ENCODE results near the gene ZNF329. TPM values are rescaled to one million over a fixed set of nuclear protein-coding genes. Genes with fewer than 3 reads are reported as not detected.

The ZNF329 gene
- 14.6 and 17.8 TPM in 2 replicates for total RNA-seq

GRCh38 chr19:58150328-58150921 is at the start of gene ZNF329:
Gene ZNF329, minus strand, starts transcription at chr19:58150789. Its CDS starts 21,286 bp downstream, at chr19:58129503.

GRCh38 chr19:58182989-58183816 is 32.6 kb upstream of the ZNF329 start, which contains the start of gene ZNF274:
Gene ZNF274, plus strand, starts transcription at chr19:58183061. Its CDS starts 905 bp downstream, at chr19:58183966.

GRCh38 chr19:58097781-58098681 is 52.6 kb downstream of the ZNF329 start, which contains the start of gene ZSCAN18:
Gene ZSCAN18, minus strand, starts transcription at chr19:58098231. Its CDS starts 7,964 bp downstream, at chr19:58090267.

Other genes starting within 250 kb of the ZNF329 start
- gene ZNF417, start 234.2 kb downstream of the ZNF329 start, total RNA-seq, result 19.6 and 24.5 TPM in 2 replicates
- gene ZNF418, start 215.4 kb downstream of the ZNF329 start, total RNA-seq, result 5.6 and 12.1 TPM in 2 replicates
- gene ZNF256, start 203.1 kb downstream of the ZNF329 start, total RNA-seq, result 3.7 and 4.4 TPM in 2 replicates
- gene C19orf18, start 176.3 kb downstream of the ZNF329 start, total RNA-seq, result not detected in 2 replicates
- gene ZNF606, start 148.0 kb downstream of the ZNF329 start, total RNA-seq, result 9.2 and 22.6 TPM in 2 replicates
- gene ZSCAN1, start 116.8 kb downstream of the ZNF329 start, total RNA-seq, result not detected in 2 replicates
- 3.8 and 6.8 TPM in 2 replicates for gene ZNF135, start 91.5 kb downstream of the ZNF329 start, total RNA-seq
- gene ZSCAN18, start 52.6 kb downstream of the ZNF329 start, total RNA-seq, result 30.1 and 76.4 TPM in 2 replicates
- 29.3 and 31.6 TPM in 2 replicates for gene ZNF274, start 32.3 kb upstream of the ZNF329 start, total RNA-seq
- 42.0 and 44.5 TPM in 2 replicates for gene ZNF544, start 78.1 kb upstream of the ZNF329 start, total RNA-seq
- gene ZNF8, start 128.2 kb upstream of the ZNF329 start, total RNA-seq, result 4.0 and 4.5 TPM in 2 replicates
- 20.6 and 38.2 TPM in 2 replicates for gene ERVK3-1, start 154.6 kb upstream of the ZNF329 start, total RNA-seq
- 2.3 and 2.7 TPM in 2 replicates for gene ZSCAN22, start 176.2 kb upstream of the ZNF329 start, total RNA-seq
- 6.1 and 14.4 TPM in 2 replicates for gene A1BG, start 202.7 kb upstream of the ZNF329 start, total RNA-seq
- gene ZNF497, start 212.0 kb upstream of the ZNF329 start, total RNA-seq, result 0.58 and 1.1 TPM in 2 replicates
- 1.2 and 3.9 TPM in 2 replicates for gene ZNF837, start 230.2 kb upstream of the ZNF329 start, total RNA-seq
- 2,110 and 2,179 TPM in 2 replicates for gene RPS5, start 236.5 kb upstream of the ZNF329 start, total RNA-seq
- gene RNF225, start 244.9 kb upstream of the ZNF329 start, total RNA-seq, result 0.38 TPM in 1 of 2 replicates, not detected in the other

Measured in regular cardiac myocyte (primary cell).